Adrenal gland (tissue), 12 donors: ENCODE data around the gene NFIL3. TPM values are rescaled to one million over a fixed set of nuclear protein-coding genes. Genes with fewer than 3 reads are reported as not detected.

Experiments used
- DNase-seq, 7 donors: peaks; one replicate each; pipeline ENCODE4 v3.0.0-alpha.2; 2019 to 2020
- H3K27ac ChIP-seq, 5 donors: fragments of 200-600 bp; sonication (generic) in 4 of 5; 1 replicate in 3 of 5; 2 replicates in 2 of 5; pipeline versions ENCODE4 v1.5.1 to v1.8.0; 2016 to 2020; ENCODE audit warnings: mild to moderate bottlenecking in 1 of 5
- H3K27me3 ChIP-seq: fragments of 200-600 bp; 2 replicates; pipeline ENCODE4 v1.8.0; 2021
- H3K36me3 ChIP-seq, 2 donors: fragments of 200-600 bp; replicated peaks in 1 of 2; 1 replicate in 1 of 2; 2 replicates in 1 of 2; pipeline versions ENCODE4 v1.5.1 to v1.8.0; 2018 to 2022
- H3K4me1 ChIP-seq, 2 donors: fragments of 200-600 bp; replicated peaks in 1 of 2; 1 replicate in 1 of 2; 2 replicates in 1 of 2; pipeline versions ENCODE4 v1.5.1 to v1.8.0; 2018 to 2021
- H3K4me3 ChIP-seq, 4 donors: fragments of 200-600 bp; sonication (generic) in 3 of 4; one replicate each; pipeline ENCODE4 v1.5.1; 2016 to 2018
- H3K9me3 ChIP-seq, 3 donors: fragments of 200-600 bp; sonication (generic) in 1 of 3; replicated peaks in 1 of 3; 1 replicate in 2 of 3; 2 replicates in 1 of 3; pipeline versions ENCODE4 v1.5.1 to v1.8.0; 2016 to 2021
- POLR2A ChIP-seq, 2 donors: fragments of 450-650 bp; IDR thresholded peaks; one replicate each; pipeline ENCODE4 v1.6.1; 2017; ENCODE audit warnings: antibody characterized with exemption in 2 of 2, mild to moderate bottlenecking in 2 of 2, moderate library complexity in 1 of 2
- whole genome bisulfite sequencing, 4 donors: extraction: QIAGEN DNeasy Blood & Tissue Kit in 2 of 4; methylation state at CpG; one replicate each; pipeline versions ENCODE4 v1.1.5 to v1.1.7; 2013 to 2017; 5-methylcytosine and 5-hydroxymethylcytosine counted together
- intact Hi-C, 2 donors: fragments of 100-400 bp; cut with DNase I; formaldehyde crosslinking; loops; one replicate each; pipeline versions ENCODE4 v1.14.1 to v1.15.0; 2022 to 2023
- polyA plus RNA-seq, 3 donors: library from polyadenylated mRNA; stranded (reverse); fragments of 200-250 nt in 2 of 3; fragments of 350-450 nt in 1 of 3; fragmentation: Illumina TruSeq in 1 of 3; extraction: RNeasy Lipid Tissue Mini Kit (QIAGEN cat#74804) in 1 of 3; gene quantifications; one replicate each; pipeline ENCODE4 v1.2.3, GENCODE V29; 2013 to 2014
- total RNA-seq, 9 donors: library from RNA; depleted of rRNA in 4 of 9; stranded (reverse); fragments of >200 nt in 4 of 9; fragments of 120-200 nt in 1 of 9; fragmentation: NEBNext Ultra II Directional in 1 of 9; extraction: Animal tissue kit (Norgen Biotek cat#: 25700) in 1 of 9; gene quantifications; one replicate each; pipeline versions ENCODE4 v1.1.0 to v1.2.4, GENCODE V29; 2013 to 2023
- TF ChIP-seq, protein P1 (sequence below), 6 experiments: fragments of 450-650 bp in 4 of 6; fragments of 200-600 bp in 2 of 6; sonication (generic) in 1 of 6; IDR thresholded peaks; 1 replicate in 5 of 6; 2 replicates in 1 of 6; pipeline versions ENCODE4 v1.5.1 to v1.8.0; 2016 to 2021; ENCODE audit warnings: antibody characterized with exemption in 6 of 6, mild to moderate bottlenecking in 2 of 6, moderate library complexity in 1 of 6
- donor health status: healthy with polysubstance abuse.
- donor health status: Bipolar disorder and iron deficiency.
- donor health status: DM: yes; HTN: yes; CAD: no.
- donor health status: DM: no; HTN: no; CAD: no.
- donor health status: DM: no; HTN: no; CAD: no.
- donor health status: DM: yes; HTN: yes; CAD: no.

Gene NFIL3
- total and polyA plus RNA-seq, 12 donors = 8.7 to 74.5 (median 27.3) TPM

DNA sequence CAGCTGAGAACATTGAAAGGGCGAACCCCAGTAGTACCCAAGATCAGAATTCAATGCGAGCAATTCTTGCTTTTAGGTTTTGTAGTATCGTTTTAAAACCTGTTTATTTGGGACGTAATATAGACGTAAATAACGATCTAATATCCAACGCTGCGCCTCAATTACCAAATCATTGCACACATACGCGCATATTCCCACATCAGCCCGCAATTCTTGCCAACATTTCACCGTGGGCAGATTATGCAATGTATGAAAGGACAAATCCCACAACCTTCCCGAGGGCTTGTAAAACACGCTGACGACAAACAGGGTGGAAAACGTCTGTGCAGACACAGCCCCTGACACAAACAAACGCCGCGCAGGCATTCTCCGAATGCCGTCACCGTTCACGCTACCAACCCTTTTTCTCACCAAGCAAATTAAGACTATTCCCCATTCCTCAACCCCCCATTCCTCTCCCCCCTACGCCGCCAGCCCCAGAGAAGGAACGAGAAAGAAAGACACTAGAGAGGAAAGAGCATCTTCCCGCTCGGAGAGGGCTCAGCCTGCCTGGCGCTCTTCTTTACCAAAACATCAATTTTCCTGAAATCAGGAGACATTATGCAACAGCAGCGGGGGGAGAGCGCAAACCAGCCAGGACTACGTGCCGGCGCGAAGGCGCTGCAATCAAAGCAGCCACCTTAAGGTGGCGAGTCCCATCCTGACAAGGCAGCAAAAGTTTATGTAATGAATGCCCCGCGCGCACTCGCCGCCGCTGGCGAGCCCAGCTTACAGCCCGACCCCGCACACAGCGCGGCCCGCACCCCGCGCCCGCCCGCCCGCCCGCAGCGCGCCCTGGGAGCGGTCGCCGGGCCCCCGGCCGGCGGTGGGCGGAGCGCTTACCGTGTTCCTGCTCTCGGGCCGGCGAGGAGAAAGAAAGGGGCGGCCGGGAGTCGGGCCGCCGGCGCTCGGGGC is 597 bp downstream of the NFIL3 start:
- peak; percentile 69 to 87 (median 78) for DNase-seq
- TF ChIP-seq, protein P1, sequence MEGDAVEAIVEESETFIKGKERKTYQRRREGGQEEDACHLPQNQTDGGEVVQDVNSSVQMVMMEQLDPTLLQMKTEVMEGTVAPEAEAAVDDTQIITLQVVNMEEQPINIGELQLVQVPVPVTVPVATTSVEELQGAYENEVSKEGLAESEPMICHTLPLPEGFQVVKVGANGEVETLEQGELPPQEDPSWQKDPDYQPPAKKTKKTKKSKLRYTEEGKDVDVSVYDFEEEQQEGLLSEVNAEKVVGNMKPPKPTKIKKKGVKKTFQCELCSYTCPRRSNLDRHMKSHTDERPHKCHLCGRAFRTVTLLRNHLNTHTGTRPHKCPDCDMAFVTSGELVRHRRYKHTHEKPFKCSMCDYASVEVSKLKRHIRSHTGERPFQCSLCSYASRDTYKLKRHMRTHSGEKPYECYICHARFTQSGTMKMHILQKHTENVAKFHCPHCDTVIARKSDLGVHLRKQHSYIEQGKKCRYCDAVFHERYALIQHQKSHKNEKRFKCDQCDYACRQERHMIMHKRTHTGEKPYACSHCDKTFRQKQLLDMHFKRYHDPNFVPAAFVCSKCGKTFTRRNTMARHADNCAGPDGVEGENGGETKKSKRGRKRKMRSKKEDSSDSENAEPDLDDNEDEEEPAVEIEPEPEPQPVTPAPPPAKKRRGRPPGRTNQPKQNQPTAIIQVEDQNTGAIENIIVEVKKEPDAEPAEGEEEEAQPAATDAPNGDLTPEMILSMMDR (IDR thresholded peaks at IDR 0.05) = peak in 3 of 6 experiments; percentile 19 to 41 (median 36)
- peak; percentile 41 to 56 for TF ChIP-seq POLR2A (IDR thresholded peaks at IDR 0.05)
- Histone ChIP-seq H3K9me3 (no peaks in the 10 kb centered on the region), H3K4me3 (peak overlapping the region; percentile 36 to 98 (median 61)), H3K27me3 (no peaks in the 10 kb centered on the region), H3K27ac (peak overlapping the region; percentile 87 to 100 (median 97)), H3K4me1 (peaks cover 42% of the 10 kb centered on the region in 2 donors), H3K36me3 (no peaks in the 10 kb centered on the region)
- intact Hi-C loops = loop anchor here (5.0 to 10.0 kb wide), 3 partner anchors 58 to 238 kb away; partner anchors contain the start of gene AUH (in 1 of the 2)
- WGBS, 4 donors = 0 to 1% (median 1%) methylated on average over 35 to 76 of the region's 76 CpGs

GRCh38 chr9:91421971-91422757 is 1.5 kb downstream of the NFIL3 start:
- Histone ChIP-seq H3K27me3 (no peaks in the 10 kb centered on the region), H3K9me3 (no peaks in the 10 kb centered on the region), H3K4me1 (peaks cover 42 to 51% of the 10 kb centered on the region in 2 donors), H3K4me3 (peak overlapping the region in 3 of 4 donors; percentile 41 to 98 (median 84)), H3K36me3 (no peaks in the 10 kb centered on the region), H3K27ac (peak overlapping the region; percentile 87 to 100 (median 97))
- intact Hi-C loops = loop anchor here (5.0 to 10.0 kb wide), 3 partner anchors 57 to 237 kb away; partner anchors contain the start of gene AUH (in 1 of the 2)
- TF ChIP-seq POLR2A (IDR thresholded peaks at IDR 0.05) = peak; percentile 35 to 61
- TF ChIP-seq, protein P1 (IDR thresholded peaks at IDR 0.05) = no peak
- WGBS, 4 donors = 1 to 3% (median 2%) methylated on average over 16 of the region's 16 CpGs
- peak; percentile 55 to 86 (median 72) for DNase-seq

DNA sequence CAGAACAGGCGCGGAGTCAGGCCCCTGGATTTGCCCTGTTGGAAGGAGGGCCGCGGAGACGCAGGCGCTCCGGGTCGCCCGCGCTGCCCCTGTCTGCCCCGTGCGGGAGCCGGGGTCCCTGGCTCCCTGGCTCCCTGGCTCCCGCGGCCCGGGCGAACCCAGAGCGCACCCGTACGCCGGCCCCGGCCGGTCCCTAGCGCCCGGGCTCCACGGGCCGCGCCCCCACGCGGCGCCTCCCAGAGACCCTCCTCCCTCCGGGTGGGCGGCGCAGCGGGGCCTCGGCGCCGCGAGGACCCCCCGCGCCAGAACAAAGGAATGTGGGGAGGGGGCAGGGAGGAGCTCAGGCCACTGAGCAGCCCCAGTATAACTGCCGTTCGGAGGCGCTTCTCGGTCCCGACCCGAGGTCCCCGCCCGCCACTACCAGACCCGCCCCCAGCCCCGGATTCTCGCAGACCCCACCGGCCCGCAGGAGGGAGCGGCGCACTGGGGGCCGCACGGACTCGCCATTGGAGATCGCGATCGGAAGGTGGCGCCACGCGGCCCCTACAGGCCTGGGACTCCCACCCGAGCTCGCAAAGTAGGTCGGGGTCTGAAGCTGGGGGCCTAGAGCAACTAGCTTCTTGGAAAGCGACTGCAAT is 2.4 kb downstream of the NFIL3 start:
- Histone ChIP-seq H3K4me1 (peaks cover 42 to 60% of the 10 kb centered on the region in 2 donors), H3K27me3 (no peaks in the 10 kb centered on the region), H3K4me3 (peak overlapping the region in 3 of 4 donors; percentile 35 to 84 (median 41)), H3K36me3 (no peaks in the 10 kb centered on the region), H3K27ac (peak overlapping the region; percentile 87 to 100 (median 97)), H3K9me3 (no peaks in the 10 kb centered on the region)
- peak in 5 of 7 donors; percentile 28 to 57 (median 49) for DNase-seq
- TF ChIP-seq POLR2A (IDR thresholded peaks at IDR 0.05) = no peak
- TF ChIP-seq, protein P1 (IDR thresholded peaks at IDR 0.05) = peak in 5 of 6 experiments; percentile 1 to 20 (median 14)
- intact Hi-C loops = loop anchor here (5.0 to 10.0 kb wide), 3 partner anchors 56 to 236 kb away; partner anchors contain the start of gene AUH (in 1 of the 2)
- 3 to 11% (median 4%) methylated on average over 6 to 69 of the region's 69 CpGs for WGBS, 4 donors
